Activated naive CD4-positive, alpha-beta T cell treated with anti-CD3 and anti-CD28 coated beads, Interleukin-2, amount 50 U/mL, for 72 hours (primary cell): Measurements from ENCODE around the gene GSDMA. TPM values are rescaled to one million over a fixed set of nuclear protein-coding genes. Genes with fewer than 3 reads are reported as not detected.

Source experiments
- ATAC-seq, 2 donors: fragments of 150-1000 bp; cut with Tn5 transposase; 2 replicates each; pipeline ENCODE4 v1.10.0; 2021; ENCODE audit warnings: mild to moderate bottlenecking in 2 of 2, moderate library complexity in 2 of 2
- DNase-seq, 2 donors: peaks; one replicate each; pipeline ENCODE4 v3.0.0; 2021 to 2022; ENCODE audit warnings: low spot score in 2 of 2
- H3K27ac Mint-ChIP-seq, 2 donors: one replicate each; pipeline ENCODE4 v1.8.0; 2022; ENCODE audit warnings: mild to moderate bottlenecking in 2 of 2, mixed read lengths in 2 of 2
- H3K36me3 Mint-ChIP-seq, 2 donors: one replicate each; pipeline ENCODE4 v1.8.0; 2022; ENCODE audit warnings: mixed read lengths in 2 of 2
- H3K9me3 Mint-ChIP-seq, 2 donors: one replicate each; pipeline ENCODE4 v1.8.0; 2022; ENCODE audit warnings: mixed read lengths in 2 of 2
- total RNA-seq, 2 donors: library from RNA; stranded (reverse); gene quantifications; one replicate each; pipeline ENCODE4 v1.2.3, GENCODE V29; 2022

GSDMA gene
- total RNA-seq = 1 to 10 TPM in 1 of 2 donors, under 1 TPM in 1; 0.50 to 1.1 TPM

- ATAC-seq = no peak
- Mint-ChIP-seq H3K36me3 (no peaks in the 10 kb centered on the region), H3K9me3 (no peaks in the 10 kb centered on the region), H3K27ac (peak within 1 kb of the TSS in 1 of 2 donors; percentile 52)
- no peak for DNase-seq
Observed at GRCh38 chr17:39962642-39963220, at the start of gene GSDMA. Gene GSDMA (plus strand): TSS chr17:39963004. CDS start chr17:39965688, 2,684 bp downstream.

GRCh38 chr17:39913989-39914388 lies 48.8 kb upstream of the GSDMA start:
- Mint-ChIP-seq H3K9me3 (no peaks in the 10 kb centered on the region), H3K36me3 (peaks cover 10 to 18% of the 10 kb centered on the region in 2 donors)

GRCh38 chr17:39915559-39915958 lies 47.2 kb upstream of the GSDMA start:
- no peaks in the 10 kb centered on the region for H3K9me3 Mint-ChIP-seq
- no peak overlapping the region for H3K27ac Mint-ChIP-seq
- peaks cover 15 to 20% of the 10 kb centered on the region in 2 donors for H3K36me3 Mint-ChIP-seq
- ATAC-seq = peak in 1 of 2 donors; percentile 56
- DNase-seq = no peak

More at GRCh38 chr17:39913989-39914388, 48.8 kb upstream of the GSDMA start:
- ATAC-seq (no peak), DNase-seq (no peak)
- no peak overlapping the region for H3K27ac Mint-ChIP-seq

GRCh38 chr17:39916918-39917317 lies 45.9 kb upstream of the GSDMA start:
- H3K36me3 Mint-ChIP-seq = peaks cover 10 to 23% of the 10 kb centered on the region in 2 donors
- H3K9me3 Mint-ChIP-seq = no peaks in the 10 kb centered on the region
- DNase-seq (no peak), ATAC-seq (no peak)
- peak overlapping the region; percentile 6 to 9 for H3K27ac Mint-ChIP-seq

GRCh38 chr17:39919087-39919683 lies 43.6 kb upstream of the GSDMA start:
- H3K36me3 Mint-ChIP-seq = peaks cover 13 to 34% of the 10 kb centered on the region in 2 donors
- no peak for DNase-seq
- ATAC-seq = no peak
- H3K9me3 Mint-ChIP-seq = no peaks in the 10 kb centered on the region
- H3K27ac Mint-ChIP-seq = peak overlapping the region in 1 of 2 donors; percentile 74

- no peaks in the 10 kb centered on the region for H3K9me3 Mint-ChIP-seq
- peaks cover 15 to 38% of the 10 kb centered on the region in 2 donors for H3K36me3 Mint-ChIP-seq
- peak; percentile 63 to 65 for ATAC-seq
Observed at GRCh38 chr17:39920218-39921210, 42.3 kb upstream of the GSDMA start.

GRCh38 chr17:39921323-39921722 lies 41.5 kb upstream of the GSDMA start:
- DNase-seq = peak in 1 of 2 donors; percentile 63
- no peaks in the 10 kb centered on the region for H3K9me3 Mint-ChIP-seq
- peaks cover 19 to 38% of the 10 kb centered on the region in 2 donors for H3K36me3 Mint-ChIP-seq
- peak overlapping the region; percentile 95 to 96 for H3K27ac Mint-ChIP-seq
- ATAC-seq = peak; percentile 63 to 77

More at GRCh38 chr17:39920218-39921210, 42.3 kb upstream of the GSDMA start:
- peak overlapping the region; percentile 95 to 96 for H3K27ac Mint-ChIP-seq
- DNase-seq = no peak

- H3K36me3 Mint-ChIP-seq = peaks cover 19 to 32% of the 10 kb centered on the region in 2 donors
- DNase-seq = no peak
- ATAC-seq = no peak
- H3K9me3 Mint-ChIP-seq = no peaks in the 10 kb centered on the region
- peak overlapping the region; percentile 95 to 96 for H3K27ac Mint-ChIP-seq
Observed at GRCh38 chr17:39922006-39922405, 40.8 kb upstream of the GSDMA start.

GRCh38 chr17:39923230-39923629 lies 39.6 kb upstream of the GSDMA start:
- Mint-ChIP-seq H3K9me3 (no peaks in the 10 kb centered on the region), H3K27ac (peak overlapping the region; percentile 44 to 96), H3K36me3 (peaks cover 24 to 28% of the 10 kb centered on the region in 2 donors)
- DNase-seq (no peak), ATAC-seq (no peak)

- no peak for DNase-seq
Observed at GRCh38 chr17:39923836-39924690, 38.7 kb upstream of the GSDMA start.

GRCh38 chr17:39924691-39925055 lies 38.1 kb upstream of the GSDMA start:
- Mint-ChIP-seq H3K9me3 (no peaks in the 10 kb centered on the region), H3K36me3 (peaks cover 18 to 28% of the 10 kb centered on the region in 2 donors), H3K27ac (peak overlapping the region; percentile 82 to 96)
- no peak for DNase-seq
- no peak for ATAC-seq

More at GRCh38 chr17:39923836-39924690, 38.7 kb upstream of the GSDMA start:
- H3K36me3 Mint-ChIP-seq = peaks cover 23 to 28% of the 10 kb centered on the region in 2 donors
- no peak for ATAC-seq
- peak overlapping the region; percentile 82 to 96 for H3K27ac Mint-ChIP-seq
- no peaks in the 10 kb centered on the region for H3K9me3 Mint-ChIP-seq

- DNase-seq (no peak), ATAC-seq (no peak)
- Mint-ChIP-seq H3K27ac (peak overlapping the region; percentile 94 to 96), H3K36me3 (peaks cover 18 to 22% of the 10 kb centered on the region in 2 donors), H3K9me3 (no peaks in the 10 kb centered on the region)
Observed at GRCh38 chr17:39925282-39926134, 37.3 kb upstream of the GSDMA start.

GRCh38 chr17:39926135-39926587 lies 36.6 kb upstream of the GSDMA start:
- Mint-ChIP-seq H3K27ac (peak overlapping the region; percentile 94 to 96), H3K9me3 (no peaks in the 10 kb centered on the region), H3K36me3 (peaks cover 18 to 22% of the 10 kb centered on the region in 2 donors)
- ATAC-seq (no peak), DNase-seq (no peak)

GRCh38 chr17:39926588-39927100 lies 36.2 kb upstream of the GSDMA start:
- Mint-ChIP-seq H3K27ac (peak overlapping the region; percentile 94 to 96), H3K36me3 (peaks cover 17 to 22% of the 10 kb centered on the region in 2 donors), H3K9me3 (no peaks in the 10 kb centered on the region)
- peak; percentile 47 to 65 for ATAC-seq
- peak; percentile 57 to 67 for DNase-seq
